ENCODE results near the gene SLC39A11. TPM values are rescaled to one million over a fixed set of nuclear protein-coding genes. Genes with fewer than 3 reads are reported as not detected.

Gene SLC39A11
- total RNA-seq, 1 donor from 2014 or later, result 21.5 TPM

GRCh38 chr17:72882426-72882825, 210.1 kb downstream of the SLC39A11 start:
- Histone ChIP-seq H4K20me1 (ENCODE audit: insufficient read depth, low read length) (no peaks in the 10 kb centered on the region), H3K79me2 (ENCODE audit: insufficient read depth, low read length) (no peaks in the 10 kb centered on the region), H3K4me1 (ENCODE audit: insufficient read depth, low read length) (no peaks in the 10 kb centered on the region), H3K4me3 (ENCODE audit: insufficient read depth, low read depth, low read length) (no peak overlapping the region), H3K9ac (ENCODE audit: low read length) (no peak overlapping the region), H3K27me3 (ENCODE audit: insufficient read depth, low read length) (no peaks in the 10 kb centered on the region), H3K36me3 (ENCODE audit: insufficient read depth, low read length) (no peaks in the 10 kb centered on the region), H3K27ac (ENCODE audit: low read depth, low read length) (no peak overlapping the region), H2AFZ (ENCODE audit: low read depth, low read length) (no peak overlapping the region), H3K4me2 (ENCODE audit: low read length) (no peak overlapping the region), H3K9me3 (ENCODE audit: insufficient read depth, low read depth, low read length) (peaks cover 9% of the 10 kb centered on the region)
- Mint-ChIP-seq H3K4me1 (ENCODE audit: low read depth, unreplicated experiment) (peaks cover 1% of the 10 kb centered on the region), H3K4me3 (ENCODE audit: unreplicated experiment) (no peak overlapping the region), H3K36me3 (ENCODE audit: low read depth, unreplicated experiment) (peaks cover 15% of the 10 kb centered on the region), H3K27me3 (ENCODE audit: low read depth, unreplicated experiment) (no peaks in the 10 kb centered on the region), H3K9me3 (ENCODE audit: unreplicated experiment) (peaks cover 21% of the 10 kb centered on the region), H3K27ac (ENCODE audit: unreplicated experiment) (no peak overlapping the region)
- no peak for FAIRE-seq
- DNase-seq (ENCODE audit: low read depth), result no peak
- TF ChIP-seq CTCF (IDR thresholded peaks at IDR 0.05; ENCODE audit: insufficient read depth, low read depth, low read length) (no peak), EZH2 (IDR thresholded peaks at IDR 0.05; ENCODE audit: insufficient read depth, low read length) (no peak)

- Histone ChIP-seq H3K27me3 (ENCODE audit: insufficient read depth, low read length) (no peaks in the 10 kb centered on the region), H3K79me2 (ENCODE audit: insufficient read depth, low read length) (no peaks in the 10 kb centered on the region), H2AFZ (ENCODE audit: low read depth, low read length) (no peak overlapping the region), H4K20me1 (ENCODE audit: insufficient read depth, low read length) (no peaks in the 10 kb centered on the region), H3K4me2 (ENCODE audit: low read length) (no peak overlapping the region), H3K27ac (ENCODE audit: low read depth, low read length) (no peak overlapping the region), H3K9me3 (ENCODE audit: insufficient read depth, low read depth, low read length) (peaks cover 16% of the 10 kb centered on the region), H3K9ac (ENCODE audit: low read length) (no peak overlapping the region), H3K4me1 (ENCODE audit: insufficient read depth, low read length) (no peaks in the 10 kb centered on the region), H3K4me3 (ENCODE audit: insufficient read depth, low read depth, low read length) (no peak overlapping the region), H3K36me3 (ENCODE audit: insufficient read depth, low read length) (no peaks in the 10 kb centered on the region)
- no peak for FAIRE-seq
- no peak for DNase-seq (ENCODE audit: low read depth)
- H3K4me1 Mint-ChIP-seq (ENCODE audit: low read depth, unreplicated experiment), result peaks cover 1% of the 10 kb centered on the region
- TF ChIP-seq CTCF (IDR thresholded peaks at IDR 0.05; ENCODE audit: insufficient read depth, low read depth, low read length) (no peak), EZH2 (IDR thresholded peaks at IDR 0.05; ENCODE audit: insufficient read depth, low read length) (no peak)
- no peak overlapping the region for H3K27ac Mint-ChIP-seq (ENCODE audit: unreplicated experiment)
- no peaks in the 10 kb centered on the region for H3K27me3 Mint-ChIP-seq (ENCODE audit: low read depth, unreplicated experiment)
- no peak overlapping the region for H3K4me3 Mint-ChIP-seq (ENCODE audit: unreplicated experiment)
- H3K36me3 Mint-ChIP-seq (ENCODE audit: low read depth, unreplicated experiment), result peaks cover 20% of the 10 kb centered on the region
- H3K9me3 Mint-ChIP-seq (ENCODE audit: unreplicated experiment), result peaks cover 27% of the 10 kb centered on the region
These were observed 212.6 kb downstream of the SLC39A11 start for GRCh38 chr17:72879877-72880276.

- H3K27ac ChIP-seq (ENCODE audit: low read depth, low read length), result no peak overlapping the region
- Mint-ChIP-seq H3K27ac (ENCODE audit: unreplicated experiment) (no peak overlapping the region), H3K36me3 (ENCODE audit: low read depth, unreplicated experiment) (peaks cover 20% of the 10 kb centered on the region), H3K4me1 (ENCODE audit: low read depth, unreplicated experiment) (peaks cover 1% of the 10 kb centered on the region), H3K27me3 (ENCODE audit: low read depth, unreplicated experiment) (no peaks in the 10 kb centered on the region), H3K4me3 (ENCODE audit: unreplicated experiment) (no peak overlapping the region), H3K9me3 (ENCODE audit: unreplicated experiment) (peaks cover 27% of the 10 kb centered on the region)
- no peaks in the 10 kb centered on the region for H3K4me1 ChIP-seq (ENCODE audit: insufficient read depth, low read length)
- H3K36me3 ChIP-seq (ENCODE audit: insufficient read depth, low read length), result no peaks in the 10 kb centered on the region
- H2AFZ ChIP-seq (ENCODE audit: low read depth, low read length), result no peak overlapping the region
- H3K79me2 ChIP-seq (ENCODE audit: insufficient read depth, low read length), result no peaks in the 10 kb centered on the region
- no peak overlapping the region for H3K4me3 ChIP-seq (ENCODE audit: insufficient read depth, low read depth, low read length)
- H3K9ac ChIP-seq (ENCODE audit: low read length), result no peak overlapping the region
- DNase-seq (ENCODE audit: low read depth), result no peak
- no peak overlapping the region for H3K4me2 ChIP-seq (ENCODE audit: low read length)
- no peak for TF ChIP-seq CTCF (IDR thresholded peaks at IDR 0.05; ENCODE audit: insufficient read depth, low read depth, low read length)
- TF ChIP-seq EZH2 (IDR thresholded peaks at IDR 0.05; ENCODE audit: insufficient read depth, low read length), result no peak
- H4K20me1 ChIP-seq (ENCODE audit: insufficient read depth, low read length), result no peaks in the 10 kb centered on the region
- H3K9me3 ChIP-seq (ENCODE audit: insufficient read depth, low read depth, low read length), result peaks cover 16% of the 10 kb centered on the region
- H3K27me3 ChIP-seq (ENCODE audit: insufficient read depth, low read length), result no peaks in the 10 kb centered on the region
- FAIRE-seq, result no peak
These were observed 213.4 kb downstream of the SLC39A11 start for GRCh38 chr17:72878975-72879660.

Measured in astrocyte (in vitro differentiated cells and primary cell).